ENCODE measurements around the gene POGZ.

POGZ gene

GRCh38 chr1:151494741-151495281 is 35.5 kb upstream of the POGZ start:
- Histone ChIP-seq H3K4me3 (ENCODE audit: low read length in 2 of 2) (no peak overlapping the region), H3K27ac (ENCODE audit: low read length) (no peak overlapping the region), H3K9ac (ENCODE audit: low read length in 2 of 2) (no peak overlapping the region), H3K9me3 (ENCODE audit: control insufficient read depth in 2 of 2, low read length in 2 of 2) (no peaks in the 10 kb centered on the region), H3K4me1 (ENCODE audit: control insufficient read depth, insufficient read depth, low read length) (no peaks in the 10 kb centered on the region), H3K36me3 (ENCODE audit: control insufficient read depth in 2 of 2, insufficient read depth in 2 of 2, low read length in 2 of 2) (no peaks in the 10 kb centered on the region), H3K27me3 (ENCODE audit: control insufficient read depth in 1 of 2, insufficient read depth in 2 of 2, low read length in 2 of 2) (no peaks in the 10 kb centered on the region)

GRCh38 chr1:151493042-151493441 is 33.7 kb upstream of the POGZ start:
- H3K27me3 ChIP-seq (ENCODE audit: control insufficient read depth in 1 of 2, insufficient read depth in 2 of 2, low read length in 2 of 2), result no peaks in the 10 kb centered on the region

GRCh38 chr1:151492120-151492519 is 32.8 kb upstream of the POGZ start:
- no peaks in the 10 kb centered on the region for H3K27me3 ChIP-seq (ENCODE audit: control insufficient read depth in 1 of 2, insufficient read depth in 2 of 2, low read length in 2 of 2)
- H3K27ac ChIP-seq (ENCODE audit: low read length), result no peak overlapping the region
- H3K4me3 ChIP-seq (ENCODE audit: low read length in 2 of 2), result no peak overlapping the region
- no peak overlapping the region for H3K9ac ChIP-seq (ENCODE audit: low read length in 2 of 2)
- H3K36me3 ChIP-seq (ENCODE audit: control insufficient read depth in 2 of 2, insufficient read depth in 2 of 2, low read length in 2 of 2), result no peaks in the 10 kb centered on the region
- H3K9me3 ChIP-seq (ENCODE audit: control insufficient read depth in 2 of 2, low read length in 2 of 2), result no peaks in the 10 kb centered on the region
- no peaks in the 10 kb centered on the region for H3K4me1 ChIP-seq (ENCODE audit: control insufficient read depth, insufficient read depth, low read length)

More at GRCh38 chr1:151493042-151493441, 33.7 kb upstream of the POGZ start:
- Histone ChIP-seq H3K27ac (ENCODE audit: low read length) (no peak overlapping the region), H3K4me3 (ENCODE audit: low read length in 2 of 2) (no peak overlapping the region), H3K36me3 (ENCODE audit: control insufficient read depth in 2 of 2, insufficient read depth in 2 of 2, low read length in 2 of 2) (no peaks in the 10 kb centered on the region), H3K9me3 (ENCODE audit: control insufficient read depth in 2 of 2, low read length in 2 of 2) (no peaks in the 10 kb centered on the region), H3K4me1 (ENCODE audit: control insufficient read depth, insufficient read depth, low read length) (no peaks in the 10 kb centered on the region), H3K9ac (ENCODE audit: low read length in 2 of 2) (no peak overlapping the region)

- Histone ChIP-seq H3K27ac (ENCODE audit: low read length) (no peak overlapping the region), H3K27me3 (ENCODE audit: control insufficient read depth in 1 of 2, insufficient read depth in 2 of 2, low read length in 2 of 2) (no peaks in the 10 kb centered on the region), H3K4me3 (ENCODE audit: low read length in 2 of 2) (no peak overlapping the region), H3K9me3 (ENCODE audit: control insufficient read depth in 2 of 2, low read length in 2 of 2) (no peaks in the 10 kb centered on the region), H3K4me1 (ENCODE audit: control insufficient read depth, insufficient read depth, low read length) (no peaks in the 10 kb centered on the region), H3K9ac (ENCODE audit: low read length in 2 of 2) (no peak overlapping the region), H3K36me3 (ENCODE audit: control insufficient read depth in 2 of 2, insufficient read depth in 2 of 2, low read length in 2 of 2) (no peaks in the 10 kb centered on the region)
Measured at GRCh38 chr1:151491641-151492040, 32.3 kb upstream of the POGZ start.

DNA sequence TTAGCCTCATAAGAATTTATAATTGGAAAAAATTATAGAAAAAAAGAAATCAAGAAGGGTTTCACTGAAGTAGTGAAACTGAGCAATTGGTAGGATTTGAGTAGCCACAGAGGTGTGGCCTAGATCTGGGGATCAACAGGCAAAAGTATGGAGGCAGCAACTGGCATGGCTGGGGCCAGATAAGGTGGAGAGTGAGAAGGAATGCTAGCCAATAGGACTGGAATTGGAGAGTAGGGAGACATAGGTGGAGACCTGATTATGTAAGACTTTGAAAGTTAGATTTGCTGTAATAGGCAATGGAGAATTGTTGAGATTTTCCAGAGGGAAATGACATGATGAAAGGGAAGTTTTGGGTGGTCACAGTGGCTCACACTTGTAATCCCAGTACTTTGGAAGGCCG is 27.3 kb upstream of the POGZ start:
- H3K4me3 ChIP-seq (ENCODE audit: low read length in 2 of 2), result no peak overlapping the region
- peaks cover 0 to 3% of the 10 kb centered on the region in 2 donors for H3K9me3 ChIP-seq (ENCODE audit: control insufficient read depth in 2 of 2, low read length in 2 of 2)
- no peaks in the 10 kb centered on the region for H3K4me1 ChIP-seq (ENCODE audit: control insufficient read depth, insufficient read depth, low read length)
- H3K36me3 ChIP-seq (ENCODE audit: control insufficient read depth in 2 of 2, insufficient read depth in 2 of 2, low read length in 2 of 2), result no peaks in the 10 kb centered on the region
- no peak overlapping the region for H3K9ac ChIP-seq (ENCODE audit: low read length in 2 of 2)
- no peak overlapping the region for H3K27ac ChIP-seq (ENCODE audit: low read length)
- no peaks in the 10 kb centered on the region for H3K27me3 ChIP-seq (ENCODE audit: control insufficient read depth in 1 of 2, insufficient read depth in 2 of 2, low read length in 2 of 2)

DNA sequence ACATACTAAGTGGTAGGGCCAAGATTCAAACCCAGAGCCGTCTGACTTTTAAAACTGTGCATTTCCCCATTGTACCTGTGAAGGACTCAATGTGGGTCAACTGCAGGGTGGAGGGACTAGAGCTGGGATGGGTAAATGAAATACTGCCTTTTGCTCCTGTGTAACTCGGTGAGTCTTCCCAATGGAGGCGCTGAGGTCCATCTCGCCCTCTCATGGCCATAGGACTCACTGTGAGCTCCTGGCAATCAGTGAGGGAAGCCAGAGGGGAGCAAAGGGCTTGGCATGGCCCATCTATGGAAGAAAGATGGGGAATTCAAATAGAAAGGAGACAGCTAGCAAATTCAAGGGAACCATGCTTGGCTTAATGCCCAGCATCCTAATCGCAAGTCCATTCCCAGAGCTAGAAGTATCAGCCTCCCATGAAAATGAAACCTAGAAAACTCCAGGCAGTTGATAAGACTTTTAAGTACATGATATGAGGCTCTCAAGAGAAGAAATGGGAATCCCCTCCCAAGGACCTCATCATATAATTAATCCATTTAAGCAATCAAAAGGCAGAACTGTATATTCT is 26.5 kb upstream of the POGZ start:
- Histone ChIP-seq H3K4me3 (ENCODE audit: low read length in 2 of 2) (no peak overlapping the region), H3K36me3 (ENCODE audit: control insufficient read depth in 2 of 2, insufficient read depth in 2 of 2, low read length in 2 of 2) (no peaks in the 10 kb centered on the region), H3K4me1 (ENCODE audit: control insufficient read depth, insufficient read depth, low read length) (no peaks in the 10 kb centered on the region), H3K27me3 (ENCODE audit: control insufficient read depth in 1 of 2, insufficient read depth in 2 of 2, low read length in 2 of 2) (no peaks in the 10 kb centered on the region), H3K9me3 (ENCODE audit: control insufficient read depth in 2 of 2, low read length in 2 of 2) (peaks cover 0 to 3% of the 10 kb centered on the region in 2 donors), H3K9ac (ENCODE audit: low read length in 2 of 2) (no peak overlapping the region), H3K27ac (ENCODE audit: low read length) (no peak overlapping the region)

DNA sequence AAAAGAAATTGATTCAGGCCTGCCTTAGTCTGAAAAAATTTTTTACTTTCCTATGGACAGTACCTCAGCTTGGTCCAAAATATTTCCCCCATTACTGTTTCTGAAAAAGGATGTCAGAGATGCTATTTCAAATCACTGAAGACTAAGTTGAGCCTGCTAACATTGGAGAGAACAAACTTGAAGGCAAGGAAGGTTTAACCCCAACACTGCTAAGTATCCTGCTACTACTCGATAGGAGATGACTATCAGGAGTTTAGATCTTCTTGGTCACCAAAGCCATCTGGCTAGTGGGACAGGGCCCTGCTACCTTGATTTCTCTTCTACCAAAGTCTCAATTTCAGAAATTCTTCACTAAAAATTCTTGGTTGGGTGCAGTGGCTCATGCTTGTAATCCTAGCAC is 22.7 kb upstream of the POGZ start:
- H3K4me1 ChIP-seq (ENCODE audit: control insufficient read depth, insufficient read depth, low read length), result no peaks in the 10 kb centered on the region
- H3K9ac ChIP-seq (ENCODE audit: low read length in 2 of 2), result no peak overlapping the region
- H3K27ac ChIP-seq (ENCODE audit: low read length), result no peak overlapping the region
- peaks cover 0 to 3% of the 10 kb centered on the region in 2 donors for H3K9me3 ChIP-seq (ENCODE audit: control insufficient read depth in 2 of 2, low read length in 2 of 2)
- H3K4me3 ChIP-seq (ENCODE audit: low read length in 2 of 2), result no peak overlapping the region
- no peaks in the 10 kb centered on the region for H3K36me3 ChIP-seq (ENCODE audit: control insufficient read depth in 2 of 2, insufficient read depth in 2 of 2, low read length in 2 of 2)
- H3K27me3 ChIP-seq (ENCODE audit: control insufficient read depth in 1 of 2, insufficient read depth in 2 of 2, low read length in 2 of 2), result no peaks in the 10 kb centered on the region

- H3K4me1 ChIP-seq (ENCODE audit: control insufficient read depth, insufficient read depth, low read length), result no peaks in the 10 kb centered on the region
- no peaks in the 10 kb centered on the region for H3K36me3 ChIP-seq (ENCODE audit: control insufficient read depth in 2 of 2, insufficient read depth in 2 of 2, low read length in 2 of 2)
- no peak overlapping the region for H3K27ac ChIP-seq (ENCODE audit: low read length)
- H3K4me3 ChIP-seq (ENCODE audit: low read length in 2 of 2), result no peak overlapping the region
- no peaks in the 10 kb centered on the region for H3K27me3 ChIP-seq (ENCODE audit: control insufficient read depth in 1 of 2, insufficient read depth in 2 of 2, low read length in 2 of 2)
- peaks cover 0 to 3% of the 10 kb centered on the region in 2 donors for H3K9me3 ChIP-seq (ENCODE audit: control insufficient read depth in 2 of 2, low read length in 2 of 2)
- no peak overlapping the region for H3K9ac ChIP-seq (ENCODE audit: low read length in 2 of 2)
Measured at GRCh38 chr1:151479462-151479861, 20.2 kb upstream of the POGZ start.

DNA sequence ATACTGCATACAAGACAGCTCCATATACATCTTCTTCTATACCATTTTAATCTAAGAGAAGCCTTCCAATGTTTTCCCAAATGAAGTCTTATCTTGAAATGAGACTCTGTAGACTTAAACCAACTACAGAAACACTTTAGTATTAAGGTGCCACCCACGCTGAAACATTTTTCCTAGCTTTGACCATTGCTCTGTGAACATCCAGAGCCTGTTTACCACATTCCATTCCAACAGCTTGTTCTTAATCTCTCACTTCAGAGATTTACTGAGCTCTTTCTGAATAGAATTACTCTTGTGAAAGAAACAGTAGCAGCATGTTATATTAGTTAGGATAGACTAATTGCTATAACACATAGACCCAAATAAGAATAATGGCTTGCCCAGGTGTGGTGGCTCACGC is 19.6 kb upstream of the POGZ start:
- Histone ChIP-seq H3K27me3 (ENCODE audit: control insufficient read depth in 1 of 2, insufficient read depth in 2 of 2, low read length in 2 of 2) (no peaks in the 10 kb centered on the region), H3K4me3 (ENCODE audit: low read length in 2 of 2) (no peak overlapping the region), H3K4me1 (ENCODE audit: control insufficient read depth, insufficient read depth, low read length) (no peaks in the 10 kb centered on the region), H3K9ac (ENCODE audit: low read length in 2 of 2) (no peak overlapping the region), H3K9me3 (ENCODE audit: control insufficient read depth in 2 of 2, low read length in 2 of 2) (peaks cover 0 to 3% of the 10 kb centered on the region in 2 donors), H3K36me3 (ENCODE audit: control insufficient read depth in 2 of 2, insufficient read depth in 2 of 2, low read length in 2 of 2) (no peaks in the 10 kb centered on the region), H3K27ac (ENCODE audit: low read length) (no peak overlapping the region)

- Histone ChIP-seq H3K36me3 (ENCODE audit: control insufficient read depth in 2 of 2, insufficient read depth in 2 of 2, low read length in 2 of 2) (no peaks in the 10 kb centered on the region), H3K4me3 (ENCODE audit: low read length in 2 of 2) (no peak overlapping the region), H3K27ac (ENCODE audit: low read length) (no peak overlapping the region), H3K9me3 (ENCODE audit: control insufficient read depth in 2 of 2, low read length in 2 of 2) (peaks cover 0 to 3% of the 10 kb centered on the region in 2 donors), H3K9ac (ENCODE audit: low read length in 2 of 2) (no peak overlapping the region), H3K4me1 (ENCODE audit: control insufficient read depth, insufficient read depth, low read length) (no peaks in the 10 kb centered on the region), H3K27me3 (ENCODE audit: control insufficient read depth in 1 of 2, insufficient read depth in 2 of 2, low read length in 2 of 2) (no peaks in the 10 kb centered on the region)
Measured at GRCh38 chr1:151478140-151478812, 19.0 kb upstream of the POGZ start.

- Histone ChIP-seq H3K4me3 (ENCODE audit: low read length in 2 of 2) (no peak overlapping the region), H3K27me3 (ENCODE audit: control insufficient read depth in 1 of 2, insufficient read depth in 2 of 2, low read length in 2 of 2) (no peaks in the 10 kb centered on the region), H3K9me3 (ENCODE audit: control insufficient read depth in 2 of 2, low read length in 2 of 2) (peaks cover 0 to 2% of the 10 kb centered on the region in 2 donors), H3K4me1 (ENCODE audit: control insufficient read depth, insufficient read depth, low read length) (no peaks in the 10 kb centered on the region), H3K27ac (ENCODE audit: low read length) (no peak overlapping the region), H3K36me3 (ENCODE audit: control insufficient read depth in 2 of 2, insufficient read depth in 2 of 2, low read length in 2 of 2) (no peaks in the 10 kb centered on the region), H3K9ac (ENCODE audit: low read length in 2 of 2) (no peak overlapping the region)
Measured at GRCh38 chr1:151477066-151477465, 17.8 kb upstream of the POGZ start.
